CD4-positive, alpha-beta T cell treated with Interferon alpha-2 for 1 hour (primary cell): Measurements from ENCODE around the gene CERS6.

Experiments
- DNase-seq, 2 donors: peaks; one replicate each; pipeline ENCODE4 v3.0.0-alpha.2; 2020 to 2022

The CERS6 gene

GRCh38 chr2:168607992-168608391, 151.9 kb downstream of the CERS6 start:
- no peak for DNase-seq

- DNase-seq = no peak
These were observed 152.7 kb downstream of the CERS6 start for GRCh38 chr2:168608796-168609195.

- DNase-seq = no peak
These were observed 155.0 kb downstream of the CERS6 start for GRCh38 chr2:168611091-168611490.

- DNase-seq = no peak
These were observed 156.0 kb downstream of the CERS6 start for GRCh38 chr2:168611896-168612650.

GRCh38 chr2:168612719-168613118, 156.6 kb downstream of the CERS6 start:
- no peak for DNase-seq

GRCh38 chr2:168613551-168613950, 157.5 kb downstream of the CERS6 start:
- DNase-seq = no peak

GRCh38 chr2:168614172-168615018, 158.3 kb downstream of the CERS6 start:
- DNase-seq = no peak

- no peak for DNase-seq
These were observed 164.5 kb downstream of the CERS6 start for GRCh38 chr2:168620554-168620953.

- DNase-seq = no peak
These were observed 166.5 kb downstream of the CERS6 start for GRCh38 chr2:168622559-168622958.

- DNase-seq = no peak
These were observed 168.0 kb downstream of the CERS6 start for GRCh38 chr2:168624028-168624427.

- no peak for DNase-seq
These were observed 170.0 kb downstream of the CERS6 start for GRCh38 chr2:168626096-168626495.

- no peak for DNase-seq
These were observed 170.6 kb downstream of the CERS6 start for GRCh38 chr2:168626647-168627046.

GRCh38 chr2:168632709-168633121, 176.6 kb downstream of the CERS6 start:
- no peak for DNase-seq

GRCh38 chr2:168633200-168633599, 177.1 kb downstream of the CERS6 start:
- no peak for DNase-seq

- DNase-seq = no peak
These were observed 177.8 kb downstream of the CERS6 start for GRCh38 chr2:168633895-168634294.

- no peak for DNase-seq
These were observed 179.0 kb downstream of the CERS6 start for GRCh38 chr2:168635065-168635577.

- no peak for DNase-seq
These were observed 182.9 kb downstream of the CERS6 start for GRCh38 chr2:168639018-168639417.

GRCh38 chr2:168639441-168639898, 183.4 kb downstream of the CERS6 start:
- no peak for DNase-seq

GRCh38 chr2:168640039-168640438, 184.0 kb downstream of the CERS6 start:
- DNase-seq = no peak

- DNase-seq = no peak
These were observed 185.6 kb downstream of the CERS6 start for GRCh38 chr2:168641636-168642035.

- DNase-seq = no peak
These were observed 186.8 kb downstream of the CERS6 start for GRCh38 chr2:168642873-168643272.

- DNase-seq = no peak
These were observed 187.9 kb downstream of the CERS6 start for GRCh38 chr2:168643979-168644378.

- no peak for DNase-seq
These were observed 189.7 kb downstream of the CERS6 start for GRCh38 chr2:168645696-168646338.
